ENCODE data around the gene HOXC9. TPM values are rescaled to one million over a fixed set of nuclear protein-coding genes. Genes with fewer than 3 reads are reported as not detected.
A peak's percentile ranks its signal among the peaks of the same experiment; 100 is the strongest.

HOXC9 gene
- total and polyA plus RNA-seq, 11 donors = not detected

DNA sequence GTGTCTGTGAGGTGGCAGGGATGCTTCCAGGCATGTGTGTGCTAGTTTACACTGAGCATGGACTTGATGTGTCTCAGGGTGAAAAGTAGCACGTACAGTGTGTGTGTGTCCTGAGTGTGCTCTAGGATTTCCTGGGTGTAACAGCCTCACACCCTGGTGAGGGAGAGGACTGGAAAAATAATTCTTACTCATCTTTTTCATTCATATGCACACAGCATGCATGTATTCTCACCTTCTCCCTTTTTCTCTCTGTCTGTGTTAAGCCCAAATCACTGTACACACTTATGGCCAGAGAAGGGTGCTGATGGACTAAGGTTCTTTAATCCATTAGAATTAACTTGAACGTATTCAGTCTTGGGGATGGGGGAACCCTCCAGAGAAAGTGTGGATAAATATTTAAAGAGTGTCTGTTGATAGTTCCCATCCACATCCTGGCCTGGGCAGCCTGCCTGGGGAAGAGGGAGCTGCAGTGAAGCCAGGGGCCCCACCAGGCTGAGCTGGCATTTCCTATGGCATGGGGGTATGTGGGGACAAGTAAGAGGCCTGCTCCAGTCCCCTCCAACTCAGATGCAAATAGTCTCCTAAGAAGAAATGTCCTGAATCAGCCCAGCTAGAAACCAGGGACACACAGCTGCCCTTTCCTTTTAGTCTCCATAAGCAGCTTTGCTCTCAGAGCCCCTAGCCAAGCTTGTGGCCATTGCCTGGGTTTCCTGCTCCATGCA, 7.7 kb downstream of the HOXC9 start:
- H3K36me3 ChIP-seq = no peaks in the 10 kb centered on the region
- no peak overlapping the region for H3K27ac ChIP-seq
- no peak for ATAC-seq
- H3K4me1 ChIP-seq = peaks cover 0 to 20% (median 11%) of the 10 kb centered on the region in 12 donors
- H3K9me3 ChIP-seq = no peaks in the 10 kb centered on the region
- 31 to 61% (median 38%) methylated on average over 2 of the region's 2 CpGs for WGBS, 4 donors
- TF ChIP-seq, protein P1, sequence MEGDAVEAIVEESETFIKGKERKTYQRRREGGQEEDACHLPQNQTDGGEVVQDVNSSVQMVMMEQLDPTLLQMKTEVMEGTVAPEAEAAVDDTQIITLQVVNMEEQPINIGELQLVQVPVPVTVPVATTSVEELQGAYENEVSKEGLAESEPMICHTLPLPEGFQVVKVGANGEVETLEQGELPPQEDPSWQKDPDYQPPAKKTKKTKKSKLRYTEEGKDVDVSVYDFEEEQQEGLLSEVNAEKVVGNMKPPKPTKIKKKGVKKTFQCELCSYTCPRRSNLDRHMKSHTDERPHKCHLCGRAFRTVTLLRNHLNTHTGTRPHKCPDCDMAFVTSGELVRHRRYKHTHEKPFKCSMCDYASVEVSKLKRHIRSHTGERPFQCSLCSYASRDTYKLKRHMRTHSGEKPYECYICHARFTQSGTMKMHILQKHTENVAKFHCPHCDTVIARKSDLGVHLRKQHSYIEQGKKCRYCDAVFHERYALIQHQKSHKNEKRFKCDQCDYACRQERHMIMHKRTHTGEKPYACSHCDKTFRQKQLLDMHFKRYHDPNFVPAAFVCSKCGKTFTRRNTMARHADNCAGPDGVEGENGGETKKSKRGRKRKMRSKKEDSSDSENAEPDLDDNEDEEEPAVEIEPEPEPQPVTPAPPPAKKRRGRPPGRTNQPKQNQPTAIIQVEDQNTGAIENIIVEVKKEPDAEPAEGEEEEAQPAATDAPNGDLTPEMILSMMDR (IDR thresholded peaks at IDR 0.05) = no peak
- no peak for TF ChIP-seq POLR2A (IDR thresholded peaks at IDR 0.05)
- intact Hi-C loops (cut with DNase I) = loop anchor here in 8 of 10 donors (2.0 to 10.0 kb wide), 5 partner anchors 183 to 367 kb away; no protein-coding TSS in a partner anchor
- peaks cover 64 to 98% (median 95%) of the 10 kb centered on the region in 9 donors for H3K27me3 ChIP-seq
- no peak for DNase-seq
- H3K4me3 ChIP-seq = no peak overlapping the region

DNA sequence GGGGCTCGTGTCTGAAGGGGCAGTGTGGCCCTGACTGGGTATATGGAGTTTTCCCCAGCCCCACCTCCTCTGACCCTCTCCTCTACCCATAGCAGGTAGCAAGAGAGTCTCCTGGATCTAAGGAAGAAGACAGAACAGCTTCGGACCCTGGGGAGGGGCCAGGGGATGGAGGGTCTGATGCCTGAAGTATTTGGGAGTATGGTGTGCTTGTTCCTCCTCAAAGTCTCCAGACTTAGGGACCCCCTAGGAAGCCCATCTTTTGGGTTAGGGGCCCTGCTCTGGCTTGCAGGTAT, 8.2 kb downstream of the HOXC9 start:
- no peak for ATAC-seq
- 14 to 36% (median 20%) methylated on average over 2 of the region's 2 CpGs for WGBS, 4 donors
- no peak overlapping the region for H3K4me3 ChIP-seq
- intact Hi-C loops (cut with DNase I) = loop anchor here in 6 of 10 donors (2.0 to 10.0 kb wide), 4 partner anchors 184 to 367 kb away; no protein-coding TSS in a partner anchor
- no peak overlapping the region for H3K27ac ChIP-seq
- H3K4me1 ChIP-seq = peaks cover 0 to 20% (median 11%) of the 10 kb centered on the region in 12 donors
- peaks cover 66 to 98% (median 95%) of the 10 kb centered on the region in 9 donors for H3K27me3 ChIP-seq
- no peaks in the 10 kb centered on the region for H3K9me3 ChIP-seq
- no peaks in the 10 kb centered on the region for H3K36me3 ChIP-seq
- no peak for DNase-seq
- TF ChIP-seq, protein P1 (IDR thresholded peaks at IDR 0.05) = no peak
- no peak for TF ChIP-seq POLR2A (IDR thresholded peaks at IDR 0.05)

DNA sequence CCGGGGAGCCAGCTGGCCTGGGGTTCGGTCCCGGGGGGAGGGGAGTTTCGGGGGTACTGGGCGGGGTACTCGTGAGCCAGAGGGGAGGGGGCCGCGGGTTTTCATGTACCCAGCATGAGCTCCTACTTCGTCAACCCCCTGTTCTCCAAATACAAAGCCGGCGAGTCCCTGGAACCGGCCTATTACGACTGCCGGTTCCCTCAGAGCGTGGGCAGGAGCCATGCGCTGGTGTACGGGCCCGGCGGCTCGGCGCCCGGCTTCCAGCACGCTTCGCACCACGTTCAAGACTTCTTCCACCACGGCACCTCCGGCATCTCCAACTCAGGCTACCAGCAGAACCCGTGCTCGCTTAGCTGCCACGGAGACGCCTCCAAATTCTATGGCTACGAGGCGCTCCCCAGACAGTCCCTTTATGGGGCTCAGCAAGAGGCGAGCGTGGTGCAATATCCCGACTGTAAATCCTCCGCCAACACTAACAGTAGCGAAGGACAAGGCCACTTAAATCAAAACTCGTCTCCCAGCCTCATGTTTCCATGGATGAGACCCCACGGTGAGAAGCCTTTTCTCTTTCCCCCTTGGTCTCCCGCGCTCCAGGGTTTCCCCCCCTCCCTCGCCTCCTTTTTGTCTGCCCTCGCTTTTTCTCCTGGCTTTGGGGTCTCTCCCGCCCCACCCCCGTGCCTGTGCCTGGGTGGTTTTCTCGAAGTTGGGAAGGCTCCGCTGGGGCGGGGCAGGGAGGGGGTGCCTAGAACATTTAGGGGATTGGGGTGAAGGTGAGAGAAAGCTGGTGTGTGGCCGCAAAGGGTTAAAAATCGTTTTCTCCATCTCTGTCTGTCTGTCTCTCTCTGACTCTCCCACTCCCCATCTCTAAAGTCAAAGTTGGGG, 9.5 kb downstream of the HOXC9 start:
- Histone ChIP-seq H3K27ac (no peak overlapping the region), H3K4me3 (peak overlapping the region in 6 of 12 donors; percentile 1 to 32 (median 18)), H3K36me3 (no peaks in the 10 kb centered on the region), H3K4me1 (peaks cover 0 to 23% (median 12%) of the 10 kb centered on the region in 12 donors), H3K9me3 (no peaks in the 10 kb centered on the region), H3K27me3 (peaks cover 62 to 98% (median 94%) of the 10 kb centered on the region in 9 donors)
- TF ChIP-seq POLR2A (IDR thresholded peaks at IDR 0.05) = no peak
- TF ChIP-seq, protein P1 (IDR thresholded peaks at IDR 0.05) = no peak
- DNase-seq (no peak), ATAC-seq (no peak)
- intact Hi-C loops (cut with DNase I) = loop anchor here in 6 of 10 donors (2.0 to 10.0 kb wide), 4 partner anchors 183 to 365 kb away; no protein-coding TSS in a partner anchor
- 3 to 5% (median 4%) methylated on average over 45 to 51 of the region's 51 CpGs for WGBS, 4 donors
